Activated CD4-positive, alpha-beta T cell treated with anti-CD3 and anti-CD28 coated beads, Interleukin-2, amount 10 ng/mL, durations not matched to agents 24 days and 14 days (primary cell): Measurements from ENCODE around the gene TUBG2. TPM values are rescaled to one million over a fixed set of nuclear protein-coding genes. Genes with fewer than 3 reads are reported as not detected.

Source experiments
- DNase-seq: peaks from one replicate; pipeline ENCODE4 v3.0.0; 2022
- H3K27ac Mint-ChIP-seq: one replicate; pipeline ENCODE4 v1.8.0; 2022; ENCODE audit warnings: mild to moderate bottlenecking, mixed read lengths
- H3K27me3 Mint-ChIP-seq: one replicate; pipeline ENCODE4 v1.8.0; 2022; ENCODE audit warnings: mixed read lengths
- H3K36me3 Mint-ChIP-seq: one replicate; pipeline ENCODE4 v1.8.0; 2022; ENCODE audit warnings: low read depth, mild to moderate bottlenecking, mixed read lengths
- H3K4me1 Mint-ChIP-seq: one replicate; pipeline ENCODE4 v1.8.0; 2021; ENCODE audit warnings: mixed read lengths
- H3K4me3 Mint-ChIP-seq: one replicate; pipeline ENCODE4 v1.8.0; 2022; ENCODE audit warnings: mild to moderate bottlenecking, moderate library complexity, mixed read lengths
- H3K9me3 Mint-ChIP-seq: one replicate; pipeline ENCODE4 v1.8.0; 2021; ENCODE audit warnings: mixed read lengths
- intact Hi-C: fragments of 100-400 bp; cut with micrococcal nuclease; formaldehyde crosslinking; loops from one replicate; pipeline ENCODE4 v1.15.1; 2023
- total RNA-seq: library from RNA; stranded (reverse); gene quantifications from 2 replicates; pipeline ENCODE4 v1.2.3, GENCODE V29; 2022

TUBG2 gene
- total RNA-seq, 1 donor from 2014 or later = 12.9 TPM

DNA sequence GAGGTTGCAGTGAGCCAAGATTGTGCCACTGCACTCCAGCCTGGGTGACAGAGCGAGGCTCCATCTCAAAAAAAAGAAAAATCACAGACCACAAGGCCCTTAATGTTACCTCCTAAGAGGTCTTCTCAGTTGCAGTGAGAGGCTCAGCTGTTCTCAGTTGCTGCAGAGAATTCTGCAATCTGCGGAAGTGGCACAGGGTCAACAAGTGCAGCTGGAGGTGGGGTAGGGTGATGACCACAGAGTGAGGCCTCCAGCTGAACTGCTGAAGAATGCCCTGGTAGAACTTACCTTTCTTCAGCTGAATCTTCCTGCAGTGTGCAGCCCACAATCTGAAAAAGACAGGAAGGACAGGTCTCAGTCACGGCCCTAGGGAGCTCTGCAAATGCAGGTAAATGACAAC lies 49.5 kb downstream of the TUBG2 start:
- intact Hi-C loops = no loop called here
- no peak for DNase-seq
- H3K36me3 Mint-ChIP-seq = peaks cover 78% of the 10 kb centered on the region
- no peak overlapping the region for H3K4me3 Mint-ChIP-seq
- H3K4me1 Mint-ChIP-seq = peaks cover 13% of the 10 kb centered on the region
- H3K27ac Mint-ChIP-seq = no peak overlapping the region
- no peaks in the 10 kb centered on the region for H3K27me3 Mint-ChIP-seq
- H3K9me3 Mint-ChIP-seq = no peaks in the 10 kb centered on the region

GRCh38 chr17:42709561-42709960 lies 50.5 kb downstream of the TUBG2 start:
- Mint-ChIP-seq H3K27me3 (no peaks in the 10 kb centered on the region), H3K4me1 (peaks cover 10% of the 10 kb centered on the region), H3K36me3 (peaks cover 77% of the 10 kb centered on the region), H3K9me3 (no peaks in the 10 kb centered on the region), H3K4me3 (no peak overlapping the region), H3K27ac (no peak overlapping the region)
- DNase-seq = no peak
- intact Hi-C loops = no loop called here

Other genes starting within 250 kb of the TUBG2 start
- gene CAVIN1, start 236.0 kb upstream of the TUBG2 start, total RNA-seq = 2.4 and 2.7 TPM in 2 replicates
- 16.9 and 18.8 TPM in 2 replicates for gene ATP6V0A1, start 200.4 kb upstream of the TUBG2 start, total RNA-seq
- 20.4 and 20.7 TPM in 2 replicates for gene NAGLU, start 123.0 kb upstream of the TUBG2 start, total RNA-seq
- gene HSD17B1, start 106.4 kb upstream of the TUBG2 start, total RNA-seq = 0.42 and 0.83 TPM in 2 replicates
- 97.7 and 109 TPM in 2 replicates for gene COASY, start 97.1 kb upstream of the TUBG2 start, total RNA-seq
- gene MLX, start 92.2 kb upstream of the TUBG2 start, total RNA-seq = 67.8 and 72.6 TPM in 2 replicates
- 29.1 and 31.1 TPM in 2 replicates for gene PSMC3IP, start 81.6 kb upstream of the TUBG2 start, total RNA-seq
- 35.8 and 38.3 TPM in 2 replicates for gene RETREG3, start 49.9 kb upstream of the TUBG2 start, total RNA-seq
- gene TUBG1, start 49.6 kb upstream of the TUBG2 start, total RNA-seq = 99.9 and 100 TPM in 2 replicates
- 0.77 and 1.1 TPM in 2 replicates for gene PLEKHH3, start 17.7 kb downstream of the TUBG2 start, total RNA-seq
- 0.17 and 0.75 TPM in 2 replicates for gene CCR10, start 22.6 kb downstream of the TUBG2 start, total RNA-seq
- 3.0 and 3.2 TPM in 2 replicates for gene CNTNAP1, start 23.2 kb downstream of the TUBG2 start, total RNA-seq
- 39.5 and 39.6 TPM in 2 replicates for gene EZH1, start 85.8 kb downstream of the TUBG2 start, total RNA-seq
- gene RAMP2, start 101.9 kb downstream of the TUBG2 start, total RNA-seq = not detected in 2 replicates
- gene VPS25, start 114.2 kb downstream of the TUBG2 start, total RNA-seq = 89.5 and 93.7 TPM in 2 replicates
- gene WNK4, start 121.3 kb downstream of the TUBG2 start, total RNA-seq = 0.12 TPM in 2 replicates
- 50.4 and 50.7 TPM in 2 replicates for gene COA3, start 139.4 kb downstream of the TUBG2 start, total RNA-seq
- gene CNTD1, start 139.6 kb downstream of the TUBG2 start, total RNA-seq = not detected in 2 replicates
- gene BECN1, start 165.0 kb downstream of the TUBG2 start, total RNA-seq = 94.1 and 106 TPM in 2 replicates
- 232 and 250 TPM in 2 replicates for gene PSME3, start 174.1 kb downstream of the TUBG2 start, total RNA-seq
- 3.3 and 4.2 TPM in 2 replicates for gene AOC2, start 185.3 kb downstream of the TUBG2 start, total RNA-seq
- gene AOC3, start 191.9 kb downstream of the TUBG2 start, total RNA-seq = 1.8 and 2.2 TPM in 2 replicates
- not detected in 2 replicates for gene G6PC1, start 241.5 kb downstream of the TUBG2 start, total RNA-seq